HG03280 (cell line): ENCODE data around the gene TMEM231.
"Not testable (repeated sequence)": the region's sequence is repeated elsewhere in the genome, so short reads cannot be mapped to it uniquely, and the experiment has no call there.

Source experiments
- ATAC-seq: cut with Tn5 transposase; IDR thresholded peaks from one replicate; pipeline ENCODE4 v1.9.1; 2021; ENCODE audit warnings: mild to moderate bottlenecking, moderate library complexity; ENCODE audit not compliant: unreplicated experiment

Gene TMEM231

DNA sequence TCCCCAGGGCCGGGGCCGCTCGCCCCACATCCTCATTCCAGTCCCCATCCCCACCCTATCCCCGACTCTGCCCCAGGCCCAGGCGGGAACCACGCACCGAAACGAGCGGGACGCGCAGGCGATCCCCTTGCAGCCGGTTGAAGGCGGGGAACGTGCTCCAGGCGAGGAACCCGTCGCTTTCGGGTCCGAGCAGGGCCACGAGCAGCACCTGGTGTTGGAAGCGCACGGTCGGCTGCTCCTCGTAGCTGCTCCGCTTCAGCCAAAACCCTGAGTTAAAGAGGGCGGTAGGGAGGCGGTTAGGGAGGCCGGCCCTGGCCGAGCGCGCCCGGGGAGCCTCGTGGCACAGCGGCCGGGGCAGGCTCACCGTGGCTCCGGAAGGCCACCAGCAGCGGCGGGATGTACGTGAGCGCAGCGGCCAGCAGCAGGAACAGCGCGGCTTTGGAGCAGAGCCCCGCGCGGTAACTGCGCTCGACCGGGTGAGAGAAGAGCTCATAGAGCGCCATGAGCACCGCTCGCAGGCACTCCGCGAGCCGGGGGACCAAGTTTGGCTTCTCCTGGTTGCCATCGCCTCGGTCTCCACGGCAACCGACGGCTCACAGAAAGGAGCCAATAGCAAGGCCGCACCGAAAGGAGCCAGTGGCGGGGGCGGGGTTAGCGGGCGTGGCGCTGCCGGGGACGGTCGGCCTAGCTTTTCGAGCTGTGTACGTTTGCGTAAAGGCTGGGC, at the start of gene TMEM231:
Gene TMEM231 (minus strand): TSS at position 546 of the 724 bp plus-strand sequence. CDS start 43 bp downstream, at position 503.
- ATAC-seq: peak; percentile 98

DNA sequence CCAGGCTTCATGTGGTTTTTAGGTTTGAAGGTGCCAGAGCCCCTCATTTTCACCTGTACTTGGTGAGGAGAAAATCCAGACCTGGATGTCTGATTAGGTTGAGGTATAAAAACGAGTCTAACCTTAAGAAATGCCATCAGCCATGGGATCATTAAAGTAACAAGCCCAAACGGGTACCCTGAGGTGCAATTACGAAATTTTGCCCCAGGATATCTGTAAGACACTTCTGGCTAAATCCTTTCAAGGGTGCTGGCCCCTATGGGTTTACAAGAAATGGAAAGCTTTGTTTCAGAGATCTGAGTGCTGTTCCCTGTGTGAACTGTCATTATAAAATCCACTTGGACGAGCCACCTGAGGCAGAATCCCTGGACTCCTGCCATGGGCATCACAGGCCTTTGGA, 47.2 kb upstream of the TMEM231 start:
- no peak for ATAC-seq

DNA sequence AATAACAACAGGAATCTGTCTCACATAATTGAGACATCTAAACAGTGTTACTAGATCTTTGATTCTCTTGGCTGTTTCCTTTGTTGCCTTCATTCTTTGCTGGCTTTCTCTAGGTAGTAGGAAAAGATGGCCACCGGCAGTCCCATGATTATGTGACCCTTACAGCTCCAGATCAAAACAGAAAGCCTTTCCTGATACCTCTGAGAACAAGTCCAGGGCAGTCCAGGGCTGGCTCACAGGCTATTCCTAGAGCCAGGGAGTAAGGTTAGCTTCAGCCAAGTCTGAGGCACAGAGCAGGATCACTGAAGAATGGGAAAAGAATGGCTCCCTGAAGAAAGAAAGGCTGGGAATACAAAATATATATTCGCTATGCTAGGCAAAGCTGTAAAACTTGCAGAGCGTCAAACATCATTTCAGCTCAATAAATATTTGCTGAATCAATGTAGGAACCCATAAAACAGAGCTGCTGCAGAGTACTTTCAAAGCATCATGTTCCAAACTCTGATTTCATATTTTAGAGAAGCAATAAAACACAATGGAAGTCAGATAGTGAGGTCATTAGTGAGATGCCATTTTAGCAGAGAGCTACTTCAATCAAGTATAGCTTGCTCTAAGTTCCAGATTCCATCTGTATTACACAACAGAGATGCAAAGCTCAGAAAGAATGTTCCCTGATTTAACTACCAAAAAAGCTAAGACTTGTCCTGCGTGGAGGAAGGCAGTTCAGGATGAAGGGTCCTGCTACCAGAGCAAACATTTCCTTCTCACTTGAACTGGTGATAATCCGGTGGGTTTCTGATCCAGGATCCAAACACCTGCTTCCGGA, 43.6 kb upstream of the TMEM231 start:
- no peak for ATAC-seq

- no peak for ATAC-seq
Observed at GRCh38 chr16:75593825-75594820, 38.1 kb upstream of the TMEM231 start.

DNA sequence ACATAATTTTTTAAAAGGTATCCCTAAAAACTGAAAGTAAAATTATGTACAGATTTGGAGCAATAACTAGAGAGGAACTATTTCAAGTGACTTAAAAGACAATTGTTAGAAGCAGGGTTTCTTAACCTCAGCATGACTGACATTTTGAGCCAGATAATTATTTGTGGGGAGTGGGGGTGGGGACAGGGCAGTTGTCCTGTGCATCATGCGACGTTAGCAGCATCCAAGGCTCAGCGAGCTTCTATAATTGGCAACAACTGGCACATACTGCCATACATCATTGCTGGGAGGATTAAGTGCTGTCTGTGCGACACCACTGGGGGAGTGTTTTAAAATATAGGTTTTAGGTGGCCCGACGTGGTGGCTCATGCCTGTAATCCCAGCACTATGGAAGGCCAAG, 37.3 kb upstream of the TMEM231 start:
- ATAC-seq: no peak

GRCh38 chr16:75591927-75592326, 35.9 kb upstream of the TMEM231 start:
- ATAC-seq: not testable (repeated sequence)

DNA sequence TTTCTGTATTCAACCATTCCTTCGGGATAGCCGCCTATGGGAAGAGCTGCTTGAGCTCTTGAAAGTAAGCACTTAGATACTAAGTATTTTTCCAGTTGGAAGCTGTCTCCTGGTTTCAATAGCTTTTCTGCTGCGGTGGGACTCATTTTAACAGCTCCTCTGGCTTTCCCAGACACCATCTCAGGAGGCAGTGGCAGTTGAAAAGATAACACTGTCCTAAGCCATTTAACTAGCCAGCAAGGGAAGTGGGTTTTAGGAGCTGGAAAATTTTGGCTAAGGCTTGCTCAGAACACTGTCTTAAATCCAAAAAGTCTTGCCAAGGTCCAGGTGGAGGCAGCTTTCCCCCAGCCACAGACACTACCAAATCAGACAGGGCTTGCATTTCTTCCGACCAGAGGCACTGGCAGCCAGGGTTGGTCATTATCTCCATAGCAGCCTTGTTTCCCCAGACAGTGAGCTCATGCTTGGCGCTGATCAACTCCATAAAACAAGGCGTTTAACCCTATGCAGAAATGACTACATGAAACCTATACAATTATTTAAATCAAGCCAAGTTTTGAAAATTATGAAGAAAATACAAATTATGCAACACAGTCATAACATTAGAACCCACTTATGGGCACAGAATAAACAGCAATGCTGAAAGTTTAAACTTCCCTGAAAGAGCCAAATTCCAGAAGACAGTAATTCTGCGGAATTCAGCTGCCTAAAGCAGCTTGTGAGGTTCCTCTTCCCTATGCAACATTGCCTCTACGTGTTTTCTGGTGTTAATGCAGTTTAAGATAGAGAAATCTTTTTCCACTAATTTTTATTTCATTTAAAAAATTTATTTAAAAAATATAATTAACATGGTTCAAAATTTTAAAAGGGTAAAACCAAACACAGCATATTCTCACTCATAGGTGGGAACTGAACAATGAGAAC, 35.1 kb upstream of the TMEM231 start:
- ATAC-seq: no peak

GRCh38 chr16:75589306-75589705, 33.3 kb upstream of the TMEM231 start:
- no peak for ATAC-seq

DNA sequence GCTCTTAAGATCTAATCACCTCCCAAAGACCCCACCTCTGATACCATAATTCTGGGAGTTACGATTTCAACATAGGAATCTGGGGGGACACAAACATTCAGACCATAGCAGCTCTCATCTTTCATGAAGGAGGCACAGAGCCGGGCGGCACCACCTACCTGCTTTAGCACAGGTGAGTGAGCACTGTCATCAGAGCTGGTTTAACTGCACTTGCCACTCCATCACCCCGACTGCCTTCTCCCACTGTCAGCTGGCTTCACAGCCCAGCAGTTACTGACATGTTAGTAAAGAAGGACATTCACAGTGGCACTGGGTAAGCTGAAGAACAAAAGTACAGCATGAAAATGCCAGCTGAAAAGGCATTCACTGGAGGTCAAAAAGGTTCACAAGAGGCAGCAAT, 32.7 kb upstream of the TMEM231 start:
- ATAC-seq: no peak

DNA sequence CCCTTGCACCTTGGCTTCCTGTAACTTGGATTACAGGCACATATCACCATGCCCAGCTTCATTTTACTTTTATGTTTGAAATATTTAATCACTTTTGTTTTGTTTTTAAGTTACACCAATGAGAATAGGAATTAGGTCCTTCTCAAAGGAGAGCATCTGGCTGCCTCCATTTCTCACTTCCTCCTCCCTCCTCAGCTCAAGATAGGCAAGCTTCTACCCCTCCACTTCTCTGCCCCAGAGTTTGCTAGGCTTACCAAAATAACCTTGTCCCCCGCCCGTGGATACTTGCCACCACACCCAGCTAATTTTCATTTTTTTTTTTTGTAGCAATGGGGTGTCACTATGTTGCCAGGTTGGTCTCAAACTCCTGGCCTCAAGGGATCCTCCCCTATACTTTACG, 28.1 kb upstream of the TMEM231 start:
- peak; percentile 59 for ATAC-seq

DNA sequence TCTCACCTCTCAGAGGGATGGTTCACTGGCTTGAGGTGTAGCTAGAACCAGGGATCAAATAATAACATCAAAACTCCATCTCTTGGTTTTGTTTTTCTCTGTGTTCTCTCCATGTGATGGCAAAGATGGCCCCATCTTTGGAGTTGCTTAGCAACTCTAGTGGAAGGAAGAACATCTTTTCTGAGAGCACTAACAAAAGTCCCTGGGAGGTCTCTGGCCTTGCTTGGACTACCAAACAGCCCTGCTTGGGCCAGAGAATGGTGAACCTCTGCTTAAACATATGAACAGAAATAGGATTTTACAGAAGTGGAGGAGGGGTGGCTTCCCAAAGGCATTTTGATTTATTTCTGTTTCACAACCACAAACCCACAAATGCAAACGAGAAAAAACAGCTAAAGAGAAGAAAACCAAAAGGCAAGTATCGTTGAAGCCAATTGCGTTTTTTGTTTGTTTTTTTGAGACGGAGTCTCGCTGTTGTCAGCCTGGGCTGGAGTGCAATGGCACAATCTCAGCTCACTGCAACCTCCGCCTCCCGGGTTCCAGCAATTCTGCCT, 23.3 kb upstream of the TMEM231 start:
- ATAC-seq: no peak

GRCh38 chr16:75578725-75579124, 22.7 kb upstream of the TMEM231 start:
- ATAC-seq: no peak

DNA sequence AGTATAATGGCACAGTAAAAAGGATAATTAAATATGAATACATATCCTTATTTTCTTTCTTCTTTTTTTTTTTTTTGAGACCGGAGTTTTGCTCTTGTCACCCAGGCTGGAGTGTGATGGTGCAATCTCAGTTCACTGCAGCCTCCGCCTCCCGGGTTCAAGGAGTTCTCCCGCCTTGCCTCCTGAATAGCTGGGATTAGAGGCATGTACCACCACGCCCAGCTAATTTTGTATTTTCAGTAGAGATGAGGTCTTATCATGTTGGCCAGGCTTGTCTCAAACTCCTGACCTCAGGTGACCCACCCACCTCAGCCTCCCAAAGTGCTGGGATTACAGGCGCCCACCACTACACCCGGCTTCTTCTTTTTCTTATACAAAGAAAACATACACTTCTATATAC, 22.2 kb upstream of the TMEM231 start:
- no peak for ATAC-seq

DNA sequence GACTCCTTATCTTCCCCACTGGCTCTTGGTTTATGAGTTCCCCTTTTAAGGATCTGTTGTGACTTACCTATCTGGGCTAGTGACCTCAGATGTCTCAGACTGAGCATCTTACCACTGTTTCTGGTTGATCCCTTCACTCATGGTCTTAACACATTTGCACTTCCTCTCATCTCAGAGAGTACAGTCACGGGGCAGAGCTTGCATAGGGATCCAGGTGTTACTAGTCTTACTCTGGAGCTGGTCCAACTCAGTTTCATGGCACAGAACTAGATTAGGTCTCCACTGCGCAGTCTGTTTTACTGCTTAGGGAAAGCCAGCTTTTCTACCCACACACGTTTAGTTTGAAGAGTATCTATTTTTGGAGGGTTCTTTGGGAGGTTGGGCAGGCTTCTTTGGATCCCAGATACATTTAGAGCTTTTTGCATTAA, 20.3 kb upstream of the TMEM231 start:
- no peak for ATAC-seq

- ATAC-seq: no peak
Observed at GRCh38 chr16:75575958-75576357, 19.9 kb upstream of the TMEM231 start.

- ATAC-seq: no peak
Observed at GRCh38 chr16:75573955-75574354, 17.9 kb upstream of the TMEM231 start.

DNA sequence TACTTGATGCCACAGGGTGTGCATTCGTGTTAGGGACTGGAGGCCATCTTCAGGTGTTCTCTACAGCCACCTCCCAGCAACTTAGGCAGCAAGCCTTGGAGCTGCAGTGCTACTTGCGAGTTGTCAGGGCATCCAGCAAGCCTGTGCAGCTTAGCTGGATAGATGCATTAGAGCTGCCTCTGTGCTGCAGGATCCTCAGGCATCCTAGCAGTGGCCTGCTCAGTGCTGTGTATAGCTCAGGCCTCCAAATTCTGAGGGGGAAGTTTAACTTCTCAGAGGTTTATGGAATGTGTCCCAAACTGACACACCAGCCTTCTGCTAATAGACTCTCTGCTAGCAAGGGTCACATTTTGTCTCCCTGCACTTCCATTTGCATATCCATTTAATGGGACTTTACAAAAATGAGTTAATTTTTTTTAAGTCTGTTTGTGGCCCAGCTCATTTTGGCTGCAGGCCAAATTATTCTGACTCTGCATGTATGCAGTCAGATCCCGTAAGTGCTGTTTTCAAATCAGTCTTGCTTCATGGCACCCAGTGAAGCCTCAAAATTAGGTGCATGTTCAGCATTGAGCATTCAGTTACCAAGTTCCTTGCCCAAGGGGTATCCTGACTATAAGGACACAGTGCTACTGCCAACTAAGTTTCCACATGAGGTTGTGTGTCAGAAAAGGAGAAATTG, 17.0 kb upstream of the TMEM231 start:
- no peak for ATAC-seq

- no peak for ATAC-seq
Observed at GRCh38 chr16:75570396-75571065, 14.5 kb upstream of the TMEM231 start.
